H1 (cell line): ENCODE results near the gene CTU1. TPM values are rescaled to one million over a fixed set of nuclear protein-coding genes. Genes with fewer than 3 reads are reported as not detected.

ENCODE experiments used
- BACH1 ChIP-seq: IDR thresholded peaks from 2 replicates; pipeline ENCODE4 v1.6.1; 2012; ENCODE audit warnings: low read length, improper control_type of control experiment
- EP300 ChIP-seq, 2 experiments: IDR thresholded peaks; 1 replicate in 1 of 2; 2 replicates in 1 of 2; pipeline ENCODE4 v1.6.1; 2011 to 2012; ENCODE audit warnings: low read depth in 2 of 2, low read length in 2 of 2, mild to moderate bottlenecking in 2 of 2, borderline replicate concordance in 1 of 2, inconsistent platforms in 1 of 2, moderate library complexity in 1 of 2
- JUN ChIP-seq: IDR thresholded peaks from 2 replicates; pipeline ENCODE4 v1.6.1; 2011; ENCODE audit warnings: low read depth, mild to moderate bottlenecking, improper control_type of control experiment, low read length
- RAD21 ChIP-seq, 2 experiments: IDR thresholded peaks in 1 of 2; conservative IDR thresholded peaks in 1 of 2; 2 replicates each; pipeline ENCODE4 v1.6.1; 2011; ENCODE audit warnings: low read depth in 2 of 2, low read length in 2 of 2, improper control_type of control experiment in 1 of 2, inconsistent platforms in 1 of 2, mild to moderate bottlenecking in 1 of 2, moderate library complexity in 1 of 2
- polyA plus RNA-seq, 7 experiments: library from polyadenylated mRNA; depleted of rRNA in 3 of 7; stranded (reverse) in 5 of 7; unstranded in 2 of 7; fragments of >200 nt in 5 of 7; fragments of 200-250 nt in 2 of 7; gene quantifications; 1 replicate in 5 of 7; 2 replicates in 1 of 7; 4 replicates in 1 of 7; pipeline versions ENCODE4 v1.2.1 to v1.2.3, GENCODE V29; 2011 to 2013; ENCODE audit warnings: missing spikeins in 2 of 7, mixed read lengths in 2 of 7
- total RNA-seq: library from RNA; stranded (reverse); fragmentation: NEBNext Ultra II Directional; extraction: Animal tissue kit (Norgen Biotek cat#: 25700); gene quantifications from 2 replicates; pipeline ENCODE4 v1.2.1, GENCODE V29; 2021

The CTU1 gene
- total and polyA plus RNA-seq, 2 of the 8 experiments (the other 6 are each of a cell fraction or from before 2014, with no cell fraction given), result 4.6 to 7.2 TPM

DNA sequence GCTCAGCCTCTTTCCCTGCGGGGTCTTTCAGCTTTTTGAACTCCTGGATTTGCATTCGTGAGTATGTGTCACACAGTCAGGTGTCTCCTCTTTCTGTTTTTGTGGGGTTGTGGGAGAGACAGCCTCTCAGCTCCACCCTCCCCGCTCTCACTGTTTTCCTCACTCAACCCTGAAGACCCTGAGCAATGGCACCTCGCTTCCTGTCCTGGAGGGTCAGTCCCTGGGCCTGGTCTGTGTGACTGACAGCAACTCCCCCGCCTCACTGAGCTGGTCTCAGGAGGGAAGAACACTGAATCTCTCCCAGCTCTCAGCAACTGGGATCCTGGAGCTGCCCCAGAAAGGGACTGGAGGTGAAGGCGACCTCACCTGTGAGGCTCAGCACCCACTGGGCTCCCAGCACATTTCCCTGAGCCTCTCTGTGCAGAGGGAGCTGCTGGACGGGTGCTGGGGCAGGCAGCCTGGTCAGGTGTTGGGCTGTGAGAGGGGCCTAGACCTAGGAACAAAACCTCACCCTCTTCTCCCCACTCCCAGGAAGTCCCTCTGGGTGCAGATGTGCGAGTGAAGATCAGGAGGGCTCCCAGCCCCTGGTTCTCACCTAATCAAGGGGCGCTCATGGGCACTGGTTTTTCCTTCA is 29.7 kb upstream of the CTU1 start (continued):
- no peak for TF ChIP-seq EP300 (IDR thresholded peaks at IDR 0.05; ENCODE audit: borderline replicate concordance in 1 of 2, low read depth in 2 of 2, low read length in 2 of 2)
- no peak for TF ChIP-seq BACH1
- no peak for TF ChIP-seq RAD21 (IDR thresholded peaks at IDR 0.05 in 1 of 2, conservative IDR thresholded peaks at IDR 0.05 in 1 of 2; ENCODE audit: low read depth in 2 of 2, low read length in 2 of 2)
- TF ChIP-seq JUN, result no peak
